Measurements from ENCODE around the gene TMEM81. TPM values are rescaled to one million over a fixed set of nuclear protein-coding genes. Genes with fewer than 3 reads are reported as not detected.

TMEM81 gene
- total and polyA plus RNA-seq, 9 donors: 0.92 to 4.2 (median 2.2) TPM

GRCh38 chr1:205067031-205067430, 17.2 kb downstream of the TMEM81 start:
- no peak overlapping the region for H3K4me3 ChIP-seq
- no peak overlapping the region for H3K27ac ChIP-seq
- H3K27me3 ChIP-seq: no peaks in the 10 kb centered on the region
- H3K36me3 ChIP-seq: no peaks in the 10 kb centered on the region
- H3K9me3 ChIP-seq: no peaks in the 10 kb centered on the region
- H3K4me1 ChIP-seq (ENCODE audit: insufficient read depth): no peaks in the 10 kb centered on the region
- TF ChIP-seq EP300 (IDR thresholded peaks at IDR 0.05) (no peak), POLR2A (IDR thresholded peaks at IDR 0.05) (no peak)
- TF ChIP-seq, protein P1, sequence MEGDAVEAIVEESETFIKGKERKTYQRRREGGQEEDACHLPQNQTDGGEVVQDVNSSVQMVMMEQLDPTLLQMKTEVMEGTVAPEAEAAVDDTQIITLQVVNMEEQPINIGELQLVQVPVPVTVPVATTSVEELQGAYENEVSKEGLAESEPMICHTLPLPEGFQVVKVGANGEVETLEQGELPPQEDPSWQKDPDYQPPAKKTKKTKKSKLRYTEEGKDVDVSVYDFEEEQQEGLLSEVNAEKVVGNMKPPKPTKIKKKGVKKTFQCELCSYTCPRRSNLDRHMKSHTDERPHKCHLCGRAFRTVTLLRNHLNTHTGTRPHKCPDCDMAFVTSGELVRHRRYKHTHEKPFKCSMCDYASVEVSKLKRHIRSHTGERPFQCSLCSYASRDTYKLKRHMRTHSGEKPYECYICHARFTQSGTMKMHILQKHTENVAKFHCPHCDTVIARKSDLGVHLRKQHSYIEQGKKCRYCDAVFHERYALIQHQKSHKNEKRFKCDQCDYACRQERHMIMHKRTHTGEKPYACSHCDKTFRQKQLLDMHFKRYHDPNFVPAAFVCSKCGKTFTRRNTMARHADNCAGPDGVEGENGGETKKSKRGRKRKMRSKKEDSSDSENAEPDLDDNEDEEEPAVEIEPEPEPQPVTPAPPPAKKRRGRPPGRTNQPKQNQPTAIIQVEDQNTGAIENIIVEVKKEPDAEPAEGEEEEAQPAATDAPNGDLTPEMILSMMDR (IDR thresholded peaks at IDR 0.05): no peak
- WGBS, 3 donors: 92 to 98% (median 92%) methylated on average over 6 of the region's 6 CpGs
- DNase-seq: no peak
- intact Hi-C loops (cut with DNase I): no loop called here

DNA sequence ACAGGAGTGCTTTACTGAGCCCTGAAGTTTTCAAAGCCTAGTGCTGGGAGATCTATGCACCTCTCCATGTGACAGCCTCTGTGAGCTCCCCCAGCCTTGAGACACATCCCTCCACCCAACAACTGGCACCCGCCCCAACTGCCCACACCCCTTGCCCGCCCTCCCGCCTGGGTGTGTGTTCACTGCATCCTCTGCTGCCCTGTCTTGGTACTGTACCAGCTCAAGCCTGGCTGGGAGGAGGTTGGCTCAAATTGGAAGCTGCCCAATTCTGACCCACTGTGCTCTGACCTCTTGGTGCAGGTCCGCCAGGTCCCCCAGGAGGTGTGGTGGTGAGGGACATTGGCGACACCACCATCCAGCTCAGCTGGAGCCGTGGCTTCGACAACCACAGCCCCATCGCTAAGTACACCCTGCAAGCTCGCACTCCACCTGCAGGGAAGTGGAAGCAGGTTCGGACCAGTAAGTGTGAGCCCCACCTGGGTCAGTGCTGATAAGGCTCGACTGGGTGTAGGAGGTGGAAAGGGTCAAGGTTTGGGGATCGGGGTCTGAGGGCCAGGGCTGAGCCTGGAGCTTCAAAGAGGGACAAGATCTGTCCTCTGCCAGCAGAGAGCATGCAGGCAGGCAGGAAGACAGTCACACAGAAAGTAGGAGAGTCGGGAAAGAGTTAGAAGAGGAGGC, 18.0 kb downstream of the TMEM81 start:
- no peaks in the 10 kb centered on the region for H3K36me3 ChIP-seq
- DNase-seq: no peak
- WGBS, 3 donors: 62 to 82% (median 77%) methylated on average over 13 of the region's 13 CpGs
- no peaks in the 10 kb centered on the region for H3K4me1 ChIP-seq (ENCODE audit: insufficient read depth)
- intact Hi-C loops (cut with DNase I): no loop called here
- no peak for TF ChIP-seq EP300 (IDR thresholded peaks at IDR 0.05)
- no peak for TF ChIP-seq POLR2A (IDR thresholded peaks at IDR 0.05)
- TF ChIP-seq, protein P1 (IDR thresholded peaks at IDR 0.05): no peak
- H3K9me3 ChIP-seq: no peaks in the 10 kb centered on the region
- no peak overlapping the region for H3K27ac ChIP-seq
- no peaks in the 10 kb centered on the region for H3K27me3 ChIP-seq
- no peak overlapping the region for H3K4me3 ChIP-seq

DNA sequence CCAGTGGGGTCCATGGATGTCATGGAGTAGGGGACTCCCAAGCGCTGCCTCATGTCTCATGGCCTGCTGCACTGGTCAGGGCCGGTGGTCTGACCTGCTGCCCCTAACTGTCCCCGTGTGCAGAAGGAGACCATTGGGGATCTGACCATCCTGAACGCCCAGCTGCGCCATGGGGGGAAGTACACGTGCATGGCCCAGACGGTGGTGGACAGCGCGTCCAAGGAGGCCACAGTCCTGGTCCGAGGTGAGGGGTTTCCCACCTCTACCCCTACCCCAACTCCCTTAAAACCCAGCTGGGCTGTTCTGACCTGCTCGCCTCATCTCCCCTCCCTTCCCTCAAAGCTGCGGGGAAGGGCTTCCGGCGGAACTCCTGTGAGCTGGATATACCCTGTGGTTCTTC, 18.6 kb downstream of the TMEM81 start:
- Histone ChIP-seq H3K27ac (no peak overlapping the region), H3K4me1 (ENCODE audit: insufficient read depth) (no peaks in the 10 kb centered on the region), H3K9me3 (no peaks in the 10 kb centered on the region), H3K27me3 (no peaks in the 10 kb centered on the region), H3K4me3 (no peak overlapping the region), H3K36me3 (no peaks in the 10 kb centered on the region)
- WGBS, 3 donors: 85 to 92% (median 88%) methylated on average over 14 of the region's 14 CpGs
- TF ChIP-seq, protein P1 (IDR thresholded peaks at IDR 0.05): no peak
- TF ChIP-seq POLR2A (IDR thresholded peaks at IDR 0.05) (no peak), EP300 (IDR thresholded peaks at IDR 0.05) (no peak)
- intact Hi-C loops (cut with DNase I): no loop called here
- DNase-seq: no peak

DNA sequence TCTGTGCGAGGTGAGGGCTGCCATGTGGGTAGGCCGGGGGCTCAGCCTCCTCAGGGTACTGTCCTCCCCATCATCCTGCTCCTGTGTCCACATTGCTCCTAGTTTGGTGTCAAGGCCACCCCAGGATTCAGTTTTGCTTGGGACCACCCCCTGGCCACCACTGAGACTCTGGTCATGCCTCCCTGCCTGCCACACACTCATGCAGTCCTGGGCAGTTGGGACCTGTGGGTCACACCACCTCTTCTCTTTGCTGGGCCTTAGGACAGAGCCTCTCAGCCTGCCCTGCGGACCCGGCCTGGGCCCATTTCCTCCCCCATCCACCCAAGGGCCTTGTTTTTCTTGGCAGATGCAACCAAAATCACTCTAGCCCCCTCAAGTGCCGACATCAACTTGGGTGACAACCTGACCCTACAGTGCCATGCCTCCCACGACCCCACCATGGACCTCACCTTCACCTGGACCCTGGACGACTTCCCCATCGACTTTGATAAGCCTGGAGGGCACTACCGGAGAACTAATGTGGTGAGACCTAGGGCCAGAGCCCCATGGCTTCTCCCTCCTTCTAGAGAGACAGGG, 19.4 kb downstream of the TMEM81 start:
- H3K27me3 ChIP-seq: no peaks in the 10 kb centered on the region
- no peak overlapping the region for H3K4me3 ChIP-seq
- no peaks in the 10 kb centered on the region for H3K9me3 ChIP-seq
- intact Hi-C loops (cut with DNase I): loop anchor here in 3 of 4 donors (5.0 kb wide), 2 partner anchors 83 to 88 kb away; no protein-coding TSS in a partner anchor
- WGBS, 3 donors: 92 to 94% (median 92%) methylated on average over 9 of the region's 9 CpGs
- TF ChIP-seq, protein P1 (IDR thresholded peaks at IDR 0.05): no peak
- TF ChIP-seq EP300 (IDR thresholded peaks at IDR 0.05) (no peak), POLR2A (IDR thresholded peaks at IDR 0.05) (no peak)
- H3K27ac ChIP-seq: no peak overlapping the region
- H3K4me1 ChIP-seq (ENCODE audit: insufficient read depth): no peaks in the 10 kb centered on the region
- no peak for DNase-seq
- no peaks in the 10 kb centered on the region for H3K36me3 ChIP-seq
